Medulla oblongata (tissue), 1 donor: ENCODE measurements around the gene P2RY6.

Source experiments
- DNase-seq: peaks from one replicate; pipeline ENCODE4 v3.0.0-alpha.2; 2015; ENCODE audit errors: extremely low spot score

The P2RY6 gene

DNA sequence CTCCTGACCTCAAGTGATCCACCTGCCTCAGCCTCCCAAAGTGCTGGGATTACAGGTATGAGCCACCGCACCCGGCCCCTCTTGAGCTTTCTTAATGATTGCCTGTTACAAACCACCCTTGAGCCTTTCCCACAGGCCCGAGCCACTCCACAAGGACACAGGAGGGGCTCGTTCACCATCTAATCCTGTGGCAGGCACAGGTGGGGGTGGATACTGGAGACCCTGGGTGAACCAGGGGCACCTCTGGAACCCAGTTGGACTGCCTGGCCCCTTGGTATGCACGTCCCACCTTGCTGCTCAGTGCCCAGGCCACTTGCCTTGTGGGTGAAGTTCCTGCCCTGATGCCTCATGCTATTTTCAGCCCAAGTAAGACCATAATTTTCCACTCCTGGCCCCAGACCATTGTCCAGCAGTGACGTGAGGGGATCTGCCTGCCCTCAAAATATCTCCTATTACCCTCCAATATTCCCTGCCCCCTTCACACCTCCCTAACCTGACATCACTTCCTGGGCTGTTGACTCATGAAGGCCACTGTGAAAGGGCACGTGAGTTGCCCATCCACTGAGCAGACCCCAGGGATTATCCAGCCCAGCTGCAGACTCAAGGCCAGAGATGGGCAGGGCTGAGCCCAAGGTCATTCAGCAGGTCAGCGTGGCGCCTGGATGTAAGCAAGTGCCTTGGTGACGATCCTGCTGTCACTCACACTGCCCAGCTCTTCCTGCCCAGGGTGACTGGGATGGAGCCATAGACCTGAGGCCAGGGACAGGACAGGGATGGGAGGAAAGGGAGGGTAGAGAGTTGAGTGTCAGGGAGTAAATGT, 34.5 kb upstream of the P2RY6 start:
- no peak for DNase-seq

- DNase-seq: no peak
Observed at GRCh38 chr11:73239111-73239521, 33.0 kb upstream of the P2RY6 start.

DNA sequence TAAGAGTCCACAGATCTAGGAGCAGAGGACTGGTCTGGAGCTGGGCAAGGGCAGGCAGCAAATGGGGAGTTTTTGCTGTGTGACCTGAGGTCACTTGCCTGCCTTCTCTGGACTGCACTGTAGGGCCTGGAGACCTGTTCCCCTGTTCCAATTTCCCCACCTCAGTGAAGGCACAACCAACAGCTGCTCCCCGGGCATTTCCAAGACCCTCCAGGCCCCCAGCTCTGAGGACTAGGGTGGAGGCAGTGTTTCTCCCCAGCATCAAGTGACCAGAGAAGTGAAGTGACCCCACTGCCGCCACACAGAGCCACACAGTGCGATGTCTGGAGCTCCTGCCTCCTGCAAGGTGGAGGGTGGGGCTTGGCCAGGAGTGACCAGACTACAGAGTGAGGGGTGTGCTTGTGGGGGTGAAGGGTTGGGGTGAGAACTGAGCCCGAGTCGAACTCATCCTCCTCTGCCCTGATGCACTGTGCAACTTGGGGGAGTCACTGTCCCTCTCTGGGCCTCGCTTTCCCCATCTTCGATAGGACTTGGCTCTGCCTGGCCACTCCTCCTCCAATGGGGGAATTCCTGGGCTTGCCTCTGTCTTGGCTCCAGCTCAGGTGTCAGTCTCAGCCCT, 32.5 kb upstream of the P2RY6 start:
- no peak for DNase-seq

GRCh38 chr11:73240190-73240781, 31.9 kb upstream of the P2RY6 start:
- no peak for DNase-seq

DNA sequence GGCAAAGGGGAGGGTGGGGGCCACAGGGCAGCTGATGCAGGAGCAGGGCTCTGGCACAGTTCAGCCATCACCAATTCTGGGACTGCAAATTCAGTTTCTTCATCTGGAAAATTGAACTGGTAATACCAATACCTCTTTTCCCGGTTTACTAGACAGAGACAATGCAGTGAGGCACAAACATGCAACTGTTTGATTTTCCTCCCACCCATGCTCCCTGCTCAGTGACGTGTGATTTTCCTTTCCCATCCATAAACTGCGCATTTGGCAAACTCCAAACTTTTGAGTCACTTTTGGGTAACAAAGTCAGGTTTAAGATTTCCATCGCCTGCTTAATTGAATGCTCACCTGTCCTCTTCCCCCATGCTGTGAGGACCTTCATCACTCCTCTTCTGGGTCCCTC, 30.8 kb upstream of the P2RY6 start:
- DNase-seq: no peak

- peak; percentile 81 for DNase-seq
Observed at GRCh38 chr11:73242251-73243092, 29.7 kb upstream of the P2RY6 start.

DNA sequence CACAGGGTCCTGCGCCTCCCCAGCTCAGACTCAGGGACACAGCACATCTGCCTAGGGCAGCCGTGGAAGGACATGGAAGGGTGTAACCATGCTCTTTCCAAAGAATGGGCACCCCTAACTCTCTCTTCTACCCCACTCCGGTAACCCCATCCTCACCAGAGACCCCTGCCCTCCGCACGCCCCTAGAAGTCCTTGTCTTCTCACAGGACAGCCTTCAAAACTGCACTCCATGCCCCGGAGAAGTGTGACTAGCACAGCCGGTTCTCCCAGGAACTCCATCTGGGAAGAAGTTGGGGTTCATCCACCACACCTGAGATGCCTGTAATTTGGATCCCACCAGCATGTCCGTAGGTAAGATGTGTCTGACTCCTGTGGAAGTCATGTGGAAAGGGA, 29.0 kb upstream of the P2RY6 start:
- no peak for DNase-seq

GRCh38 chr11:73244589-73245240, 27.4 kb upstream of the P2RY6 start:
- no peak for DNase-seq

- no peak for DNase-seq
Observed at GRCh38 chr11:73245461-73245860, 26.7 kb upstream of the P2RY6 start.

DNA sequence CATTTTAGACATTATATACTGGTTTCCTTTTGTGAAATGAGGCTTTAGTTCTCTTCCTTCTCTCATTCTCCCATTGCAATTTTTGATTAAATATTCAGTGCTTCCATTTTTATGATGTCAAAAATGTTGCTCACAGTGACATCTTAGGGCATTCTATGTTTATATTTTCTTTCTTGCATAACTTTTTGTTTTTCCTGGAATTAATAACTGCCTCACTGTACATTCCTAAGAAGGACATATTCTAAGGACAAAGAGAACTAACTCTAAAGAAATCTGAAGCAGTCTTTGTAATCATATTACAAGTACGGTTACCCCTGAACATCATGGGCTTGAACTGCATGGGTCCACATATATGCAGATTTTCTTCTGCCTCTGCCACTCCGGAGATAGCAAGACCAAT, 25.8 kb upstream of the P2RY6 start:
- DNase-seq: no peak

DNA sequence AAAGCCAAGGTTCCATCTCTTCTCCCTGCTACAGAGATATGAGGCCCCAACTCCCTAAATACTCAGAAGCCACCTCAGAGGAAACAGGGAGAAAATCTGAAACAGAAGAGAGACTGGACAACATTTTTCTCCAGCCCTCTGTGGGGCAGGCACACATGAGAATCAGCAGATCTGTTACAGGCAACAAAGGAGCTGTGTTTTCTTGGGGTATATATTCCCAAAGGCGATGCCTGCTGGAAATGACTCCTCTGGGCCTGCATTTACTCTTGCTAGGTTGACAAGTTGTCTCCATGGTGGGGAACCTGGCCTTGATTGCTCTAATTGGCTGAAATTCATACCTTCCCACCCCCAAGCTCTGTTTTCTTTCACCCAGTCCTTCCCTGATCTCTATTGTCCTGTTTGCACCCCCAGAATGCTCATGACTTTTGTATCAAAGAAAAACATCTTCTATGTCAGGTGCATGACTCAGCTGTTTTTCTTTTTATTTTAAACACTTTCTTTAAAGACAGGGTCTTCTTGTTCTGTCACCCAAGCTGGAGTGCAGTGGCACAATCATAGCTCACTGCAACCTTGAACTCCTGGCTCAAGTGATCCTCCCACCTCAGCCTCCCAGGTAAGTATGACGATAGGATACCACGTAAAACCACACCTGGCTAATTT, 23.5 kb upstream of the P2RY6 start:
- DNase-seq: peak; percentile 29

GRCh38 chr11:73249304-73249703, 22.8 kb upstream of the P2RY6 start:
- no peak for DNase-seq

- no peak for DNase-seq
Observed at GRCh38 chr11:73249853-73250783, 22.0 kb upstream of the P2RY6 start.

DNA sequence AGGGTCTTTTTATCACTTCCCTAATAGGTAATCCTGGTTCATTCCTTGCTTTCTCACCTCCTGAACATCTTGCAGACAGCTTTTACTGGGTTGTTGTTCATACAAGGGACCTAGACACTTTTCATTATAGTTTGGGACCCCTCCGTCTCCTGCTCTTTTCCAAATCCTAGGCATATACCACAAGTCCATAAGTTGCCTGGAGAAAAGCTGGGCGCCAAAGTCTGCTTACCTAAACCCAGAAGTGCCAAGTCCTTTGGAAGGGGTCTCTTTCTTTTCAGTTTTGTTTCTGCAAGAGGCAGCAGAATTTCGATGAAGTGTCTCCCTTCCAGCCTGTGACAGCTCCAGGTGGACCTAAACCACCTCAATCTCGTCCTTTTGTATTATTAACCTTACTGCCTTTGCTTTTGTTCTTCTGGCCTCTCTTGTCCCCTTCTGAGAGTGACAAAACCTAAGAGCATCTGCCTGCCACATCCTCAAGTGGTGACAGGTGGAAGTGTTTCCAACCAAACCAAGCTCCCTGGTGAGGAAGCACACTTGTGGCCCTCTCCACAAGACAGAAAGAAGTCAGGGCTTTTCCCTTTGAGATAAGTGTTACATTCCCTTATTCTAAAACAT, 19.5 kb upstream of the P2RY6 start:
- no peak for DNase-seq

- peak; percentile 21 for DNase-seq
Observed at GRCh38 chr11:73257342-73258103, 14.6 kb upstream of the P2RY6 start.

DNA sequence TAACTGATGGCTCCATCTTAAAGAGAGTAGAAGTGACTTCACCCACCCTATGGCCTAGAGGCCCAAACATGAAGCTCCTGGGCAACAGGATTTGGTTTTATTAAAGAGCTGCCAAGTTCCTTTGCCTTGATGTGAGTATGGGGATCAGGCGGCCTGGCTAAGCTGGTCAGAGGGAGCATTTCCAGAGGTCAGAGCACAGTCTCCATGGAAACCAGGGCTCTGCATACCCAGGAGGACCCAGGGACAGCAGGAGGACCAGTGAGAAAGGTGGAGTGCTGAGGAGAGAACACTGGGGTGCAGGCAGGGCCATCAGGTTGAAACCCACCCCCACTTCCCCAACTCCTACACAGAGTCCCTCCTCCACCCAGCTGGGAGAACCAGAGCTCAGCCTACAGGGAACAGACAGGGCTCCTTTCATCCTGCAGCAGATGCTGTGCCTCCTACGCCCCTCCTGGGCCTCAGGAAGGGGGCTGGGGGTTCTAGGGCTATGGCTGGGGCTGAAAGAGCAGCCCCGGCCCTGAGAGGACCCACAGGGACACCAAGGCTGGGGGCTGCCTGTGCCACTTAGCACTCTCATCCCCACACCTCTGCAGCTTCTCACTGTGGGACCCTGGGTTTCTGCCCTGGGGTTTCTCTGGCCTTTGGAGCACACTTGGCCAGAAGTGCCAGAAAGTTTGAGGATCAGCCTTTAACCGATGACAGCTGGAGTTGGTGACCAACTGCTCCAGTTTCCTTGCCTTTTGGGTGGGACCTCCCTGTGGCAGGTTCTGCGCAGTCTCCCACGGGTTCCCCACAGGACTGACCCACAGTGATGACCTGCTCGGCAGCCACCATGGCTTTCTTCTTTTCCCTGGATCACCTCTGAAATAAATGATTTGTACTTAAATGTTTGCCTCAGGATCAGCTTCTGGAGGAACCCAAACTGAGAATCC, 13.8 kb upstream of the P2RY6 start:
- DNase-seq: no peak

- no peak for DNase-seq
Observed at GRCh38 chr11:73259406-73260126, 12.6 kb upstream of the P2RY6 start.
